HUES6 (cell line): Measurements from ENCODE around the gene TAF7.

ENCODE experiments used
- H3K27ac ChIP-seq: 2 replicates; pipeline ENCODE4 v1.7.0; 2013; ENCODE audit warnings: low read depth, mild to moderate bottlenecking, low read length, inconsistent platforms
- H3K27me3 ChIP-seq: 2 replicates; pipeline ENCODE4 v1.6.1; 2013; ENCODE audit warnings: low read length; ENCODE audit not compliant: control insufficient read depth, insufficient read depth
- H3K36me3 ChIP-seq: 2 replicates; pipeline ENCODE4 v1.6.1; 2013; ENCODE audit warnings: low read length; ENCODE audit not compliant: control insufficient read depth, insufficient read depth
- H3K4me1 ChIP-seq: 2 replicates; pipeline ENCODE4 v1.6.1; 2013; ENCODE audit warnings: low read length; ENCODE audit not compliant: control insufficient read depth, insufficient read depth
- H3K4me3 ChIP-seq: 2 replicates; pipeline ENCODE4 v1.5.1; 2013; ENCODE audit warnings: low read depth, low read length
- H3K9ac ChIP-seq: one replicate; pipeline ENCODE4 v1.6.1; 2013; ENCODE audit warnings: mild to moderate bottlenecking, low read length
- H3K9me3 ChIP-seq: 2 replicates; pipeline ENCODE4 v1.6.1; 2013; ENCODE audit warnings: low read depth, low read length; ENCODE audit not compliant: control insufficient read depth, insufficient read depth

The TAF7 gene

GRCh38 chr5:141298376-141298775 is 22.2 kb downstream of the TAF7 start:
- Histone ChIP-seq H3K4me3 (no peak overlapping the region), H3K36me3 (no peaks in the 10 kb centered on the region), H3K9ac (no peak overlapping the region), H3K27me3 (no peaks in the 10 kb centered on the region), H3K27ac (no peak overlapping the region), H3K9me3 (peaks cover 13% of the 10 kb centered on the region), H3K4me1 (no peaks in the 10 kb centered on the region)

- Histone ChIP-seq H3K4me3 (no peak overlapping the region), H3K9ac (no peak overlapping the region), H3K4me1 (no peaks in the 10 kb centered on the region), H3K27me3 (no peaks in the 10 kb centered on the region), H3K27ac (no peak overlapping the region), H3K36me3 (no peaks in the 10 kb centered on the region), H3K9me3 (peaks cover 52% of the 10 kb centered on the region)
Measured at GRCh38 chr5:141272906-141273305, 47.7 kb downstream of the TAF7 start.

GRCh38 chr5:141269195-141269594 is 51.4 kb downstream of the TAF7 start:
- H3K27me3 ChIP-seq, result no peaks in the 10 kb centered on the region
- H3K9me3 ChIP-seq, result peaks cover 69% of the 10 kb centered on the region

More at GRCh38 chr5:141269195-141269594, 51.4 kb downstream of the TAF7 start:
- no peak overlapping the region for H3K4me3 ChIP-seq
- no peak overlapping the region for H3K9ac ChIP-seq
- H3K27ac ChIP-seq, result no peak overlapping the region
- no peaks in the 10 kb centered on the region for H3K36me3 ChIP-seq
- no peaks in the 10 kb centered on the region for H3K4me1 ChIP-seq
